HTR-8/SVneo (cell line): ENCODE results near the gene CTBP2.

ENCODE experiments used
- DNase-seq: peaks from one replicate; pipeline ENCODE4 v3.0.0; 2011; ENCODE audit warnings: low spot score, mixed read lengths; ENCODE audit not compliant: insufficient read length
- FAIRE-seq: peaks from 2 replicates; lab custom pipeline; 2011; peaks lifted over from hg19 to GRCh38; lab: Jason Lieb, UNC

CTBP2 gene

GRCh38 chr10:125056161-125057132, 103.9 kb downstream of the CTBP2 start:
- DNase-seq (no peak), FAIRE-seq (no peak)

- DNase-seq (no peak), FAIRE-seq (no peak)
These were observed 104.9 kb downstream of the CTBP2 start for GRCh38 chr10:125055446-125055845.

GRCh38 chr10:125054669-125055268, 105.6 kb downstream of the CTBP2 start:
- FAIRE-seq, result no peak
- DNase-seq, result no peak

- no peak for DNase-seq
- FAIRE-seq, result no peak
These were observed 106.1 kb downstream of the CTBP2 start for GRCh38 chr10:125054216-125054615.

- FAIRE-seq, result no peak
- no peak for DNase-seq
These were observed 108.2 kb downstream of the CTBP2 start for GRCh38 chr10:125052146-125052545.

- DNase-seq (no peak), FAIRE-seq (no peak)
These were observed 110.0 kb downstream of the CTBP2 start for GRCh38 chr10:125050383-125050782.

- no peak for DNase-seq
- FAIRE-seq, result no peak
These were observed 111.0 kb downstream of the CTBP2 start for GRCh38 chr10:125049216-125049881.

- peak; percentile 78 for DNase-seq
- FAIRE-seq, result no peak
These were observed 112.1 kb downstream of the CTBP2 start for GRCh38 chr10:125048094-125048864.

GRCh38 chr10:125043841-125044658, 116.3 kb downstream of the CTBP2 start:
- no peak for FAIRE-seq
- DNase-seq, result no peak

GRCh38 chr10:125041856-125042506, 118.4 kb downstream of the CTBP2 start:
- FAIRE-seq (no peak), DNase-seq (no peak)

GRCh38 chr10:125039354-125039769, 121.0 kb downstream of the CTBP2 start:
- DNase-seq, result no peak

GRCh38 chr10:125038637-125039036, 121.7 kb downstream of the CTBP2 start:
- FAIRE-seq, result no peak
- DNase-seq, result no peak

More at GRCh38 chr10:125039354-125039769, 121.0 kb downstream of the CTBP2 start:
- FAIRE-seq, result no peak

GRCh38 chr10:125037145-125037877, 123.1 kb downstream of the CTBP2 start:
- DNase-seq (peak; percentile 48), FAIRE-seq (no peak)

- no peak for FAIRE-seq
- DNase-seq, result no peak
These were observed 124.6 kb downstream of the CTBP2 start for GRCh38 chr10:125035588-125036295.

- FAIRE-seq (no peak), DNase-seq (peak; percentile 57)
These were observed 125.2 kb downstream of the CTBP2 start for GRCh38 chr10:125035136-125035535.

- FAIRE-seq (no peak), DNase-seq (no peak)
These were observed 125.7 kb downstream of the CTBP2 start for GRCh38 chr10:125034675-125035074.

- no peak for DNase-seq
- FAIRE-seq, result no peak
These were observed 127.0 kb downstream of the CTBP2 start for GRCh38 chr10:125033146-125033924.
